ENCODE data around the gene ACSM6. TPM values are rescaled to one million over a fixed set of nuclear protein-coding genes. Genes with fewer than 3 reads are reported as not detected.
"Not testable (repeated sequence)": the region's sequence is repeated elsewhere in the genome, so short reads cannot be mapped to it uniquely, and the experiment has no call there.

The ACSM6 gene
- total and polyA plus RNA-seq, 2 donors = 0.96 to 5.1 TPM

- H3K27ac ChIP-seq (ENCODE audit: low read depth in 1 of 2, low read length in 1 of 2); H3K36me3 ChIP-seq (ENCODE audit: control insufficient read depth in 2 of 2, insufficient read depth in 2 of 2, low read length in 1 of 2); H3K4me3 ChIP-seq (ENCODE audit: low read length in 2 of 2); DNase-seq (ENCODE audit: low read depth in 6 of 9, low spot score in 9 of 9); H3K27me3 ChIP-seq (ENCODE audit: control insufficient read depth in 2 of 2, insufficient read depth in 1 of 2, low read length in 1 of 2); H3K9me3 ChIP-seq (ENCODE audit: control insufficient read depth in 2 of 2, insufficient read depth in 1 of 2, low read length in 1 of 2): not testable (repeated sequence)
- H3K4me1 ChIP-seq (ENCODE audit: control insufficient read depth in 2 of 2, insufficient read depth in 2 of 2, low read length in 2 of 2) = peaks cover 0 to 29% of the 10 kb centered on the region in 2 donors
- WGBS = 81% methylated on average over 3 of the region's 3 CpGs
Observed at GRCh38 chr10:95240096-95240495, 46.1 kb downstream of the ACSM6 start.

- Histone ChIP-seq H3K27ac (ENCODE audit: low read depth in 1 of 2, low read length in 1 of 2) (no peak overlapping the region), H3K27me3 (ENCODE audit: control insufficient read depth in 2 of 2, insufficient read depth in 1 of 2, low read length in 1 of 2) (no peaks in the 10 kb centered on the region), H3K36me3 (ENCODE audit: control insufficient read depth in 2 of 2, insufficient read depth in 2 of 2, low read length in 1 of 2) (no peaks in the 10 kb centered on the region), H3K4me1 (ENCODE audit: control insufficient read depth in 2 of 2, insufficient read depth in 2 of 2, low read length in 2 of 2) (peaks cover 0 to 36% of the 10 kb centered on the region in 2 donors), H3K4me3 (ENCODE audit: low read length in 2 of 2) (no peak overlapping the region), H3K9me3 (ENCODE audit: control insufficient read depth in 2 of 2, insufficient read depth in 1 of 2, low read length in 1 of 2) (no peaks in the 10 kb centered on the region)
- no peak for DNase-seq (ENCODE audit: low read depth in 6 of 9, low spot score in 9 of 9)
- WGBS = 82% methylated on average over 6 of the region's 6 CpGs
Observed at GRCh38 chr10:95240811-95241210, 46.8 kb downstream of the ACSM6 start.

- 41% methylated on average over 4 of the region's 4 CpGs for WGBS
- no peak overlapping the region for H3K27ac ChIP-seq (ENCODE audit: low read depth in 1 of 2, low read length in 1 of 2)
- no peaks in the 10 kb centered on the region for H3K27me3 ChIP-seq (ENCODE audit: control insufficient read depth in 2 of 2, insufficient read depth in 1 of 2, low read length in 1 of 2)
- H3K4me1 ChIP-seq (ENCODE audit: control insufficient read depth in 2 of 2, insufficient read depth in 2 of 2, low read length in 2 of 2) = peaks cover 0 to 41% of the 10 kb centered on the region in 2 donors
- DNase-seq (ENCODE audit: low read depth in 6 of 9, low spot score in 9 of 9) = no peak
- H3K4me3 ChIP-seq (ENCODE audit: low read length in 2 of 2) = no peak overlapping the region
- H3K36me3 ChIP-seq (ENCODE audit: control insufficient read depth in 2 of 2, insufficient read depth in 2 of 2, low read length in 1 of 2) = no peaks in the 10 kb centered on the region
- H3K9me3 ChIP-seq (ENCODE audit: control insufficient read depth in 2 of 2, insufficient read depth in 1 of 2, low read length in 1 of 2) = no peaks in the 10 kb centered on the region
Observed at GRCh38 chr10:95241533-95241932, 47.5 kb downstream of the ACSM6 start.

GRCh38 chr10:95242581-95243317 lies 48.7 kb downstream of the ACSM6 start:
- 82% methylated on average over 8 of the region's 8 CpGs for WGBS
- Histone ChIP-seq H3K27ac (ENCODE audit: low read depth in 1 of 2, low read length in 1 of 2) (no peak overlapping the region), H3K27me3 (ENCODE audit: control insufficient read depth in 2 of 2, insufficient read depth in 1 of 2, low read length in 1 of 2) (no peaks in the 10 kb centered on the region), H3K36me3 (ENCODE audit: control insufficient read depth in 2 of 2, insufficient read depth in 2 of 2, low read length in 1 of 2) (no peaks in the 10 kb centered on the region), H3K4me1 (ENCODE audit: control insufficient read depth in 2 of 2, insufficient read depth in 2 of 2, low read length in 2 of 2) (peaks cover 0 to 46% of the 10 kb centered on the region in 2 donors), H3K9me3 (ENCODE audit: control insufficient read depth in 2 of 2, insufficient read depth in 1 of 2, low read length in 1 of 2) (no peaks in the 10 kb centered on the region), H3K4me3 (ENCODE audit: low read length in 2 of 2) (no peak overlapping the region)
- DNase-seq (ENCODE audit: low read depth in 6 of 9, low spot score in 9 of 9) = peak in 8 of 9 donors; percentile 21 to 76 (median 52)

GRCh38 chr10:95243318-95243617 lies 49.2 kb downstream of the ACSM6 start:
- DNase-seq (ENCODE audit: low read depth in 6 of 9, low spot score in 9 of 9) = no peak
- no peak overlapping the region for H3K4me3 ChIP-seq (ENCODE audit: low read length in 2 of 2)
- H3K4me1 ChIP-seq (ENCODE audit: control insufficient read depth in 2 of 2, insufficient read depth in 2 of 2, low read length in 2 of 2) = peaks cover 0 to 47% of the 10 kb centered on the region in 2 donors
- no peaks in the 10 kb centered on the region for H3K36me3 ChIP-seq (ENCODE audit: control insufficient read depth in 2 of 2, insufficient read depth in 2 of 2, low read length in 1 of 2)
- H3K9me3 ChIP-seq (ENCODE audit: control insufficient read depth in 2 of 2, insufficient read depth in 1 of 2, low read length in 1 of 2) = no peaks in the 10 kb centered on the region
- 75% methylated on average over 3 of the region's 3 CpGs for WGBS
- no peaks in the 10 kb centered on the region for H3K27me3 ChIP-seq (ENCODE audit: control insufficient read depth in 2 of 2, insufficient read depth in 1 of 2, low read length in 1 of 2)
- H3K27ac ChIP-seq (ENCODE audit: low read depth in 1 of 2, low read length in 1 of 2) = no peak overlapping the region

GRCh38 chr10:95244152-95244551 lies 50.1 kb downstream of the ACSM6 start:
- DNase-seq (ENCODE audit: low read depth in 6 of 9, low spot score in 9 of 9) = no peak
- H3K27ac ChIP-seq (ENCODE audit: low read depth in 1 of 2, low read length in 1 of 2) = no peak overlapping the region
- WGBS = 93% methylated on average over 2 of the region's 2 CpGs
- H3K36me3 ChIP-seq (ENCODE audit: control insufficient read depth in 2 of 2, insufficient read depth in 2 of 2, low read length in 1 of 2) = no peaks in the 10 kb centered on the region
- no peaks in the 10 kb centered on the region for H3K27me3 ChIP-seq (ENCODE audit: control insufficient read depth in 2 of 2, insufficient read depth in 1 of 2, low read length in 1 of 2)
- no peak overlapping the region for H3K4me3 ChIP-seq (ENCODE audit: low read length in 2 of 2)
- peaks cover 0 to 51% of the 10 kb centered on the region in 2 donors for H3K4me1 ChIP-seq (ENCODE audit: control insufficient read depth in 2 of 2, insufficient read depth in 2 of 2, low read length in 2 of 2)
- no peaks in the 10 kb centered on the region for H3K9me3 ChIP-seq (ENCODE audit: control insufficient read depth in 2 of 2, insufficient read depth in 1 of 2, low read length in 1 of 2)

- Histone ChIP-seq H3K4me3 (ENCODE audit: low read length in 2 of 2) (no peak overlapping the region), H3K9me3 (ENCODE audit: control insufficient read depth in 2 of 2, insufficient read depth in 1 of 2, low read length in 1 of 2) (no peaks in the 10 kb centered on the region), H3K4me1 (ENCODE audit: control insufficient read depth in 2 of 2, insufficient read depth in 2 of 2, low read length in 2 of 2) (peaks cover 0 to 48% of the 10 kb centered on the region in 2 donors), H3K27me3 (ENCODE audit: control insufficient read depth in 2 of 2, insufficient read depth in 1 of 2, low read length in 1 of 2) (no peaks in the 10 kb centered on the region), H3K27ac (ENCODE audit: low read depth in 1 of 2, low read length in 1 of 2) (peak overlapping the region in 1 of 2 donors; percentile 53), H3K36me3 (ENCODE audit: control insufficient read depth in 2 of 2, insufficient read depth in 2 of 2, low read length in 1 of 2) (no peaks in the 10 kb centered on the region)
- peak in 1 of 9 donors; percentile 23 for DNase-seq (ENCODE audit: low read depth in 6 of 9, low spot score in 9 of 9)
- WGBS = 78% methylated on average over 6 of the region's 6 CpGs
Observed at GRCh38 chr10:95245425-95246055, 51.5 kb downstream of the ACSM6 start.

GRCh38 chr10:95246582-95247051 lies 52.6 kb downstream of the ACSM6 start:
- no peak overlapping the region for H3K4me3 ChIP-seq (ENCODE audit: low read length in 2 of 2)
- H3K36me3 ChIP-seq (ENCODE audit: control insufficient read depth in 2 of 2, insufficient read depth in 2 of 2, low read length in 1 of 2) = no peaks in the 10 kb centered on the region
- no peaks in the 10 kb centered on the region for H3K9me3 ChIP-seq (ENCODE audit: control insufficient read depth in 2 of 2, insufficient read depth in 1 of 2, low read length in 1 of 2)
- peak overlapping the region in 1 of 2 donors; percentile 36 for H3K27ac ChIP-seq (ENCODE audit: low read depth in 1 of 2, low read length in 1 of 2)
- H3K4me1 ChIP-seq (ENCODE audit: control insufficient read depth in 2 of 2, insufficient read depth in 2 of 2, low read length in 2 of 2) = peaks cover 0 to 39% of the 10 kb centered on the region in 2 donors
- H3K27me3 ChIP-seq (ENCODE audit: control insufficient read depth in 2 of 2, insufficient read depth in 1 of 2, low read length in 1 of 2) = no peaks in the 10 kb centered on the region
- 13% methylated on average over 1 of the region's 1 CpG for WGBS
- peak; percentile 46 to 88 (median 77) for DNase-seq (ENCODE audit: low read depth in 6 of 9, low spot score in 9 of 9)

GRCh38 chr10:95247200-95247880 lies 53.3 kb downstream of the ACSM6 start:
- 97% methylated on average over 6 of the region's 6 CpGs for WGBS

More at GRCh38 chr10:95247200-95247880, 53.3 kb downstream of the ACSM6 start:
- DNase-seq (ENCODE audit: low read depth in 6 of 9, low spot score in 9 of 9) = no peak
- no peaks in the 10 kb centered on the region for H3K27me3 ChIP-seq (ENCODE audit: control insufficient read depth in 2 of 2, insufficient read depth in 1 of 2, low read length in 1 of 2)
- peak overlapping the region; percentile 12 to 36 for H3K27ac ChIP-seq (ENCODE audit: low read depth in 1 of 2, low read length in 1 of 2)
- no peaks in the 10 kb centered on the region for H3K9me3 ChIP-seq (ENCODE audit: control insufficient read depth in 2 of 2, insufficient read depth in 1 of 2, low read length in 1 of 2)
- H3K4me3 ChIP-seq (ENCODE audit: low read length in 2 of 2) = no peak overlapping the region
- H3K36me3 ChIP-seq (ENCODE audit: control insufficient read depth in 2 of 2, insufficient read depth in 2 of 2, low read length in 1 of 2) = no peaks in the 10 kb centered on the region
- H3K4me1 ChIP-seq (ENCODE audit: control insufficient read depth in 2 of 2, insufficient read depth in 2 of 2, low read length in 2 of 2) = peaks cover 0 to 36% of the 10 kb centered on the region in 2 donors

Data from thymus (tissue), 11 donors.